ENCODE measurements around the gene SLC5A11. TPM values are rescaled to one million over a fixed set of nuclear protein-coding genes. Genes with fewer than 3 reads are reported as not detected.
"Not testable (repeated sequence)": the region's sequence is repeated elsewhere in the genome, so short reads cannot be mapped to it uniquely, and the experiment has no call there.

SLC5A11 gene
- total RNA-seq, 3 donors from 2014 or later = 0.63 to 2.4 (median 1.3) TPM

DNA sequence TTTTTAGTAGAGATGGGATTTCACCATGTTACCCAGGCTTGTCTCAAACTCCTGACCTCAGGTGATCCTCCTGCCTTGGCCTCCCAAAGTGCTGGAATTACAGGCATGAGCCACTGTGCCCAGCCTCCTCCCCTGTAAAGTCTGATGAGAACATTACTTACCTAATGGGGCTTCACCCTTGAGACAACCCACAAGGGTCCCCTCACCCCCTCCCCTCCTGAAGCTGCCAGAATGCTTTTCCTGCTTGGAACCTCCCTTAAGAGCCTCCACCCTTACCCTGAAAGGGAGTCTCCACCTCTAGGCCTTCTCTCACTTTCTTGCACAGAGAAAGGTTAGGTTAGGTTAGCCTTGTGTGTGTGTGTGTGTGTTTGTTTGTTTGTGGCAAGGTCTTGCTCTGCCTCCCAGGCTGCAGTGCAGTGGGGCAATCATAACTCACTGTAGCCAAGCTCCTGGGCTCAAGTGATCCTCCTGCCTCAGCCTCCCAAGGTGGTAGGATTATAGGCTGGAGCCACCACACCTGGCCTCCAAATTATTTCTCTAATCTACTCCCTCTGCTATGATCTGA is 8.9 kb downstream of the SLC5A11 start:
- TF ChIP-seq, protein P1, sequence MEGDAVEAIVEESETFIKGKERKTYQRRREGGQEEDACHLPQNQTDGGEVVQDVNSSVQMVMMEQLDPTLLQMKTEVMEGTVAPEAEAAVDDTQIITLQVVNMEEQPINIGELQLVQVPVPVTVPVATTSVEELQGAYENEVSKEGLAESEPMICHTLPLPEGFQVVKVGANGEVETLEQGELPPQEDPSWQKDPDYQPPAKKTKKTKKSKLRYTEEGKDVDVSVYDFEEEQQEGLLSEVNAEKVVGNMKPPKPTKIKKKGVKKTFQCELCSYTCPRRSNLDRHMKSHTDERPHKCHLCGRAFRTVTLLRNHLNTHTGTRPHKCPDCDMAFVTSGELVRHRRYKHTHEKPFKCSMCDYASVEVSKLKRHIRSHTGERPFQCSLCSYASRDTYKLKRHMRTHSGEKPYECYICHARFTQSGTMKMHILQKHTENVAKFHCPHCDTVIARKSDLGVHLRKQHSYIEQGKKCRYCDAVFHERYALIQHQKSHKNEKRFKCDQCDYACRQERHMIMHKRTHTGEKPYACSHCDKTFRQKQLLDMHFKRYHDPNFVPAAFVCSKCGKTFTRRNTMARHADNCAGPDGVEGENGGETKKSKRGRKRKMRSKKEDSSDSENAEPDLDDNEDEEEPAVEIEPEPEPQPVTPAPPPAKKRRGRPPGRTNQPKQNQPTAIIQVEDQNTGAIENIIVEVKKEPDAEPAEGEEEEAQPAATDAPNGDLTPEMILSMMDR (IDR thresholded peaks at IDR 0.05) = no peak
- ATAC-seq (no peak), DNase-seq (no peak)
- intact Hi-C loops (cut with DNase I, micrococcal nuclease) = no loop called here
- Histone ChIP-seq H3K36me3 (ENCODE audit: low read depth) (no peaks in the 10 kb centered on the region), H3K9me3 (no peaks in the 10 kb centered on the region), H3K4me3 (no peak overlapping the region), H3K4me1 (ENCODE audit: low read depth) (peaks cover 7% of the 10 kb centered on the region)

DNA sequence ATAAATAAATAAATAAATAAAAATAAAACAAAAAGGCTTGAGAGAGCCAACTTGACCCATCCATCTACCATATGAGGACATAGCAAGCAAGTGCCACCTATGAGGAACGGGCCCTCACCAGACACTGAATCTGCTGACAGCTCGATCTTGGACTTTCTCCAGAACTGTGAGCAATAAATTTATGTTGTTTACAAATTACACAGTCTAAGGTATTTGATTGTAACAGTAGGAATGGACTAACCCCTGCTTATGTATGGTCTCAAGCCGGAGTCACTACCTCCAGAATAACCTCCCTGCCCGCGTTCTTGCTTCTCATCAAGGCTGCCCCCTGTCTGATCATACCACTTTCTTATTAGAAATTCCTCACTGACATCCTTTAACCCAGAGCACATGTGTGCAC is 9.9 kb downstream of the SLC5A11 start:
- TF ChIP-seq, protein P1 (IDR thresholded peaks at IDR 0.05) = no peak
- Histone ChIP-seq H3K4me3 (no peak overlapping the region), H3K4me1 (ENCODE audit: low read depth) (peaks cover 7% of the 10 kb centered on the region), H3K36me3 (ENCODE audit: low read depth) (no peaks in the 10 kb centered on the region), H3K9me3 (no peaks in the 10 kb centered on the region)
- ATAC-seq (no peak), DNase-seq (no peak)
- intact Hi-C loops (cut with DNase I, micrococcal nuclease) = no loop called here

DNA sequence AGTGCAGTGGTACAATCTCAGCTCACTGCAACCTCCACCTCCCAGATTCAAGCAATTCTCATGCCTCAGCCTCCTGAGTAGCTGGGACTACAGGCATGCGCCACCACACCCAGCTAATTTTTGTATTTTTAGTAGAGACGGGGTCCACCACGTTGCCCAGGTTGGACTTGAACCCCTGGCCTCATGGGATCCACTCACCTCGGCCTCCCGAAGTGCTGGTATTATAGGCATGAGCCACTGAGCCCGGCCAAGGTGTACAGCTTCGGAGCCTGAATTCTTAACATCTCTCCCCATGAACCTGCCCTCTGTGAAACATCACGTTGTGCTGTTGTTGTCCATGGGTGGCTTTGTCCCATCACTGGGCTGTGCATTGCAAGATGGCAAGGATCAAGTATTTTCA is 11.1 kb downstream of the SLC5A11 start:
- intact Hi-C loops (cut with DNase I, micrococcal nuclease); H3K9me3 ChIP-seq; H3K4me1 ChIP-seq (ENCODE audit: low read depth); DNase-seq; H3K4me3 ChIP-seq; ATAC-seq; H3K36me3 ChIP-seq (ENCODE audit: low read depth): not testable (repeated sequence)

DNA sequence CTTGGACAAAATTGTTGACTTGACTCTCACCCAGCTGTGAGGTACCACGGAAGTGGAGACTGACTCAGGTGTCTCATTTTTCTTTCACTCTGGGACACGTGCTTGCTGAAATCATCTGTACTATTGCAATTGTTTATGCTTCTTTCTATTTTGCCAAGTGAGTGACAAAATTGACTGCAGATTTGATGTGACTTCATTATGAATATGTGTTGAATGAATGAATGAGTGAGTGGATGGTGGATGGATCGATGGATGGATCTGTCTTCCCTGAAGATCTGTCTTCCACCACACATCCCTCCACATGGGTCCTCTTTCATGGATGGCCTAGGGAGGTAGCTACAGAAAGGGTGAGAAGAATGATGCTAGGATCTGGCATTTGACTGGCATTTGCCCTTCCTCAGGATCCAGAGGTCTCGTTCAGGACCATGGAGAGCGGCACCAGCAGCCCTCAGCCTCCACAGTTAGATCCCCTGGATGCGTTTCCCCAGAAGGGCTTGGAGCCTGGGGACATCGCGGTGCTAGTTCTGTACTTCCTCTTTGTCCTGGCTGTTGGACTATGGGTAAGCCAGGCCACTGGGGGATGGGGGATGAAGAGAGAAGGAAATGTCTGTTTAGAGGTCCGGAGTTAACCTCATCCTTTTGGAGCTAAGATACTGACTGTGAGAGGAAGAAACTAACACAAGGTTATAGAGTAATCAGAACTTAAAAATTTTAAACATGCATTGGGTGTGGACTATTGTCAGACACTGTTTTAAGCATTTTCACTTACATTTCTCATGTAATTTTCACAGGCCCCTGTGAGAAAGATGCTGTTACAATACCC is 12.7 kb downstream of the SLC5A11 start:
- no peak overlapping the region for H3K4me3 ChIP-seq
- H3K4me1 ChIP-seq (ENCODE audit: low read depth) = peaks cover 7% of the 10 kb centered on the region
- no peaks in the 10 kb centered on the region for H3K9me3 ChIP-seq
- H3K36me3 ChIP-seq (ENCODE audit: low read depth) = no peaks in the 10 kb centered on the region
- DNase-seq = peak in 2 of 3 donors; percentile 68 to 72
- peak; percentile 72 for ATAC-seq
- TF ChIP-seq, protein P1 (IDR thresholded peaks at IDR 0.05) = no peak
- intact Hi-C loops (cut with DNase I, micrococcal nuclease) = no loop called here

DNA sequence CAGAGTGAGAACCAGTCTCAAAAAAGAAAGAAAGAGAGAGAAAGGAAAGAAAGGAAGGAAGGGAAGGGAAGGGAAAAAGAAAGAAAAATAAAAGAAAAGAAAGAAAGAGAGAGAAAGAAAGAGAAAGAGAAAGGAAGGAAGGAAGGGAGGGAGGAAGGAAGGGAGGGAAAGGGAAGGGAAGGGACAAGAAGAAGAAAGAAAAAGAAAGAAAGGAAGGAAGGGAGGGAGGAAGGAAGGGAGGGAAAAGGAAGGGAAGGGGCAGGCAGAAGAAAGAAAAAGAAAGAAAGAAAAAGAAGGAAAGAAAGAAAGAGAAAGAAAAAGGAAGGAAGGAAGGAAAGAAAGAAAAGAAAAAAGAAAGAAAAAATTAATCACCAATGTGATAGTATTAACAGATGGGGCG is 15.7 kb downstream of the SLC5A11 start:
- intact Hi-C loops (cut with DNase I, micrococcal nuclease) = no loop called here
- no peak for ATAC-seq
- TF ChIP-seq, protein P1 (IDR thresholded peaks at IDR 0.05) = no peak

More for the DNA sequence above, 15.7 kb downstream of the SLC5A11 start:
- no peak overlapping the region for H3K4me3 ChIP-seq
- no peaks in the 10 kb centered on the region for H3K9me3 ChIP-seq
- DNase-seq = no peak
- H3K36me3 ChIP-seq (ENCODE audit: low read depth) = no peaks in the 10 kb centered on the region
- peaks cover 7% of the 10 kb centered on the region for H3K4me1 ChIP-seq (ENCODE audit: low read depth)

Data from mucosa of descending colon (tissue), 3 donors.